NCI-H82 treated with DMSO at 0.1 percent for 48 hours (cell line): Measurements from ENCODE around the gene KCNH3.
"Not testable (repeated sequence)": the region's sequence is repeated elsewhere in the genome, so short reads cannot be mapped to it uniquely, and the experiment has no call there.

ENCODE experiments used
- DNase-seq: peaks from one replicate; lab custom pipeline; 2025; ENCODE audit not compliant: unreplicated experiment; lab: John Stamatoyannopoulos, UW

Gene KCNH3

DNA sequence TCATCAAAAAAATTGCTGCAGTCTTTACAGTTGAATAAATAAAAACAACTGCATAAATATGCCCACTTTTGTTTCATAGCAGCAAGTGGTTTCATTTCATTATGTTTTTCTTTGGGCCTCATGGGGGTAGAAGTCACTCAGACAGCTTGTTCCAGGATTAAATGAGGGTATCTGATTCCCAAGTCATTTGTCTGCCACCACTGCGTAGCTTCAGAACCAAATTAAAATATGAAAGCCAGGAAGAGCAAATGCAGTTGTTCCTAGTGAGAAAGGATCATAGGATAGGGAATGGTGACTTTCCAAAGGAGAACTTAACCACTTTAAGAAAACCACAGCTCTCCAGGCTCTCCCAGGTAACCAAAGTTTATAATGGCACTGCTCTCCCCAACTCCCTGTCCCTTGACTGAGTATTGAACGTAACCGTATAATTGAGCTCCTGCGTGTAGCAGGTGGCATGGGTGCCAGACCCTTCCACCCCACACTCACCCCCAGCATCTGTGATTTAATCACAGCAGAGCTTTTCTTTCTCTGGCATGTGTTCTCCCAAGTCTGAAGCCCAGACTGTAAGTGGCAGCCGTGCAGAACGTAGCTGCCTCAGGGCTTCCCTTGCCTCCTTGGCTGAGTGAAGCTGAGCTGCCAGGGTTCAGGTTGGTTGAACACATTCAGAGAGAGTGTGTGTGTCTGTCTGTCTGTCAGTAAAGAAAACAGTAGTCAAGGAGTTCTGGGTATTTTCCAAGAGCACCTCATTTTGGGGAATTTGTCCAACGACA is 11.3 kb upstream of the KCNH3 start:
- no peak for DNase-seq

DNA sequence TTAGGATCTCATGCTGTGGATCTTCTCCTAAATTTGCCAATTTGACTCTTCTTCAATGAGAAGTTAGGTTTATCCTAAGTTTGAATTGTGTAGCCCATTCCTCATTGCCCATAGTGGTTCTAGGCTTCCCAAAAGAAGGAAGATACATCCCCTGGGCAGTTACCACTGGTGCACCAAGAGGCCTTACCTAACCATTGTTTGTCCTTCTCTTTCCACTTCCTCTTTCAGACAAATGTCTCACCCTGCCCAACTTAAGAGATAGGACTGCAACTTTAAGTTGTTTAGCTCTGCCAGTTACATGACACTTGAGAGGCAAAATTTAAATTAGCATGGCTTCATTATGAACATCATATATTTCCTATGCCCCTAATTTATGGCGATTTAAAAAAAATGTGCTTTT is 9.4 kb upstream of the KCNH3 start:
- DNase-seq: no peak

DNA sequence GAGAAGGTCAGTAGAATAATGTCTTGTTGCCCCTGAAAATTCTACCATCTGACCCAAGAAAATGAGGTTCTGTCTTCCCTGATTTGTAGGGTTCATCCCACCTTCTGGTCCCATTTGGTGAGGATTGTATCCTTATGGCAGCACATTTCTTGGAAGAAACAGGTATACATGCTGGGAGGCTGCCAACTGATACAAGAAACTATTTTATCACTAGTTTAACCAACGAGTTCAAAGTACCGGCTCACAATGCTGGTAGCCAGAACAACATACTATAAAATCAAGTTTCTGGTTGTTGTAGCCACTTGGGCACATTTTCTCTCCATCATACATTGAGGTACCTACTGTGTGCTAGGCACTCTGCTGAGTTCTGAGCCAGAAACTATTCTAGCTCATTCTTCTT is 7.1 kb upstream of the KCNH3 start:
- DNase-seq: no peak

DNA sequence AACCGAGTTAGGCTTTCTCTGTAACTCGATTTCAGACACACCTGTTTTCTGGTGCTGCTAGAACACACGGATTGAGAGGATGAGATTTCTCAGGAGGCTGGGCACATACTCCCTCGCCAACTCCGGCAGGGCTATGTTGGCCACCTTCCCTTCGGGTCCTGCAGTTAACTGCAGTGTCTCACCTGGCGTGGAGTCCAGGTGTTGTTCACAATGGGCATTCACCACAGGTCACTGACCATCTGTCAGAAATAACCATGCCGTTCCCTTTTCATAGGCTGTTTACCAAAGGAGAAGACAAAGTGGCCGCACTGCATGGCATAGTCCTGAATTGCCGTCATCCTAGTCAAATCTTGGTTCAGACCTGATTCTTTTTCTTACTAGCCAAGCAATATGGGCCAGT is 5.5 kb upstream of the KCNH3 start:
- DNase-seq: no peak

DNA sequence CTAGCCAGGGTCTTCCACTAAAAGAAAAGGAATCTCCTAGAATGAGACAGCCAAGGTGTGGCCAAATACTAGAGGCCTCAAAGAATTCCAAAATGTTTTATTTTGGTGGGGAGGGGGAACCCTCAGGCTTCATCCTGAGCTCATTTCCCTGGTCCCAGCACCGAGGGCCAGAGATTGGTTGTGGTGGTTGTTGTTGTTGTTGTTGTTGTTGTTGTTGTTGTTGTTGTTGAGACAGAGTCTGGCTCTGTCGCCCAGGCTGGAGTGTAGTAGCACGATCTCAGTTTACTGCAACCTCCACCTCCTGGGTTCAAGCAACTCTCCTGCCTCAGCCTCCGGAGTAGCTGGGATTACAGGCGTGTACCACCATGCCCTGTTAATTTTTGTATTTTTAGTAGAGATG is 4.7 kb upstream of the KCNH3 start:
- not testable (repeated sequence) for DNase-seq

DNA sequence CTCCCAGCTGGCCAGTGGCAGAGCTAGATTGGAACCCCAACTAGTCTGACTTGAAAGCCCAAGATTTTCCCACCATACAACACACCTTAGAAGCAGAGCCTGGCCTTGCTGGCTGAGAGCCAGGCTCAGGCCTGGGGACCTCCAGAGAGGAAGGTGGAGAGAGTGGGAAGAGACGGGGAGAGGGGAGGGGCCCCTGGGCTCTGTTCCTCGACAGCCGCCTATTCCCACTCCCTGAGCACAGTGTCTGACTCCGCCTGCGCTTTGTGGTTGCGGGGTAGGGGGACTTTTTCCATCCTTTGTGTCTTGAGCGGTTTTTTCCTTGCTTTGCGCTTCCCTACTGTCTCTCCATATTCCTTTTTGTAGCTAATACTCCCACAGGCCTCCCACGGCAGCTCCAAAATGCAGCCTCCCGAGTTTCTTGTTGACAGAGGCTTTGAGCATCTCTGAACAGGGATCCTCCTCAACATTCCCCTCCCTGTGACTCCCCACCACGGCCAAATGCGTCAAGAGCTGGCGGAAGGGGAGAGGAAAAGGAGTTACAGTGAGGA is 4.0 kb upstream of the KCNH3 start:
- DNase-seq: no peak

DNA sequence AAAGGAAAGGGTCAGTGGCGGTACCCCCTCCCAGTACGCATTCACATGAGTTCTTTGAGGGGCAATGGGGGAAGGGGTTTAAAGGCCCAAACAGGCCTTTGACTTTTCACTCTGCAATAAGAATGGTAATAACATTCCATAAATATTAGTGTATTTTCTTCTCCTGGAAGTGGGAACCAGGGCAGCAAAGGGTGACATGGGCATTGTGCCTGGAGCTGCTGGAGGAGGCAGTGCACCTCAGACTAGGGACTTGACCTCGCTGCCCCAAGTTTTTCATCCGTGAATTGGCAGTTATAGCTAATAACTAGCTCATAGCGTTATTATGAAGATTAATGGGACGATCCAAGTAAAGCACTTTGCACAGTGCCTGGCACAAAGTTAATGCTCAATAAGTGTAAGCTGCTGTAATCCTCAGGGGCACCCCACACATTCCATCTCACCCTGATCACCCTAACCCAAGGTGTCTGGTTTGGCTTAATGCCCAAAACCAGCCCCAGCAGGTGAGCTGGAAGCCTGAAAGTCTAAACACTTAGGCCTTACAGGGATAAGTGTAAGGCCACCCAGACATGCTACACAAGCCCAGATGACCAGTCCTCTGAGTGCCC is 2.8 kb upstream of the KCNH3 start:
- no peak for DNase-seq

DNA sequence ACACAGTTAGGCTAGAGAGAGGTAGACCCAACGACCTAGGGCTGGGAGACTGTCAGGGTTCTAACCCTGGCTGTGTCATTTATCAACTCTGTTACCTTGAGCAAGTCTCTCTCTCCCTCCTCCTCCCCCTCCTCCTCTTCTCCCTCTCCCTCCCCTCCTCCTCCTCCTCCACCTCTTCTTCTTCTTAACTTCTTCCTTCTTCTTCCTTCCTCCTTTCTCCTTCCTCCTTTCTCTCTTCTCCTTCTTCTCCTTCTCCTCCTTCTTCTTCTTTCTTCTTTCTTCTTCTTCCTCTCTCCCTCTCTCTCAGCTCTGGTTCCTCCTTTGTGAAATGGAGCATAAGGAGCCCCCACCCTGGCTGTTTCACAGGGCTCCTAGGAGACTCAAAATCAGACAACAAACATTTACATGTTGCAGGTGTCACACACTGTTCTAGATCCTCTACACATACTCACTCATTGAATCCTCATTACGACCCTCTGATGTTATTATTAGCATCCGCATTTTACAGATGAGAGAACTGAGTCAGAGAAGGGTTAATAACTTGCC is 2.2 kb upstream of the KCNH3 start:
- DNase-seq: no peak

DNA sequence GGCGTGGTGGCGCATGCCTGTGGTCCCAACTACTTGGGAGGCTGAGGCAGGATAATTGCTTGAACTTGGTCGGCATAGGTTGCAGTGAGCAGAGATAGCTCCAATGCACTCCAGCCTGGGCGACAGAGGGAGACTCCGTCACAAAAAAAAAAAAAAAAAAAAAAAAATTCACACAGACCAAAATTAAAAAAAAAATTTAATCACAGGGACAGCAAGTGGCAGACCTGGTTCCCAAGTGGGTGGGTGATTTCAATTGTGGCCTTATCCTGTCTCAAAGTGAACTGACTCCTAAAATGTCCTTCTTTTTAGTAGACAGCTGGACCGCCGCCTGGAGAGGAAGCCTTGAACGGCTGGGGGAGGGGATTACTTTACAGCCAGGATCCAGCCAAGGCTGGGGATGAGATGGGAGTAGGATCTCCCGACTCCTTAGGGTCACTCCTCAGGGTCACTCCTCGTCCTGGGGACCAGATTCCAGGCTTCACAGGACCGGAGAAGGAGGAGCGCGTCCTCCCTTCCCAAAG is 1.5 kb upstream of the KCNH3 start:
- DNase-seq: no peak

DNA sequence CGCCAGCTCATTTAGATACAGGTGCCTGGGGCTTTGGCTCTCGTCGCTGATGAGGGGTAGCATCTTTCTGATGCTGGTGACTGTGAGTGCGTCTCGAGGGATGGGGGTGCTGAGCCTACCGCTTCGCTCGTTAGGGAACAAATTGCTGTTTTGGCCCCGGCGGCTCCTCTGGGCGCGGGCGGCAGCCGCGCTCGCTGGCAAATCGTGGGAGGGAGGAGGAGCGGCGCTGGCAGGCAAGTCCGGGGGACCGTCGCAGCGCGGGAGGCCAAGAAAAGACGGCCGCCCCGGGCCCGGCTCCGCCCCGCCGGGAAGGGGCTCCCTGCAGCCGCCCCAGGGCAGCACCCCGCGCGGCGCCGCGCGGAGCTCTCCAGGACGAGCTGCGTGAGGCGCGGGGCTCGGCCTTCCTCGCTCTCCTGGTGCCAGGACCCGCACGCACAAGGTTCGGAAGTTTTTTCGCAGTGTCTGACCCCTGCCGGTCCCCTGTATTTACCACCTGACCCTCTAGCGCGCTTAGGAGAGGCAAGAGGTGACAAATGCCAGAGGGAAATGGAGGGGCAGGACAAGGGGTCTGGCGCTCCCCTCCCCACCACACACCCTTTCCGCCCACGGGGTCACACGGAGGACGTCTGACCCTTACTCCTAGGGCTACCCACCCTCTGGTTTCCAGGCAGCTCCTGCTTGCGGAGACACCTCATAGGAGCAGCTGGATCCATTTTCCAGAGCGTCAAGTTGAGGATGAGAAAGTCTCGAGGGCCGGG is 899 bp upstream of the KCNH3 start:
- no peak for DNase-seq

DNA sequence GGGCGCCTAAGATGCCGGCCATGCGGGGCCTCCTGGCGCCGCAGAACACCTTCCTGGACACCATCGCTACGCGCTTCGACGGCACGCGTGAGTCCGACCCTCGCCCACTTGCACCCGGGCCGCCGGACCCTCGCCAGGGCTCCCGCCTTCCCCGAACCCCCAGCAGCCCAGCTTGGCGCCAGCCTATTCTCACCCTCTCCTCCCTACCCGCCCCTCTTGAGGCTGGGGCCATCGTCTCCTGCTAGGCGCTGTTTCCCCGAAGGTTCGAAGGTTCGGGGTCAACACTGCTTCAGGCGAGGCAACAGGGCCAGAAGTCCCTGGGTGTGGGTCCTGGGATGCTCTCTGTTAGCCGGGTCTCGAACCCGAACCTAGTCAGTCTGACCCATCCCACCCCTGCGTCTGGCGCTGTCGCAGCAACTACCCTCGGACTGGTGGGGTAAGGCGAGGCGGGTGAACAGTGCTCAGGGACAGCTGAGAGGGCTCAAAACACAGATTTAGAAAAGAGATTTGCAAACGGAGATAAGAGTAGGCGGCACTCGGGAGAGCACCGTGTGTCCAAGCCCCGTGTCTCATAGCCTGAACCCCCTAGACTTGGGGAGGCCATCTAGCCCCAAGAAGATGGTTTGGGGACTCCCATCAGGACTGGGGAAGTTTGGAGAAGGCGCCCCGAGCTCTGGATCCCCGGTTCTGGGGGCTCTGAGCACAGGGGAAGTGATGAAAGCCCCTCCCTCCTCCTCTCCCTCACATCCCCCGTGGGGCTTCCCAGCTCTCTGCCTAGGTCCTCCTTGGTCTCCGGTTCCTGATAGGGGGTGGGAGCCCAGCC is 787 bp downstream of the KCNH3 start:
- no peak for DNase-seq

DNA sequence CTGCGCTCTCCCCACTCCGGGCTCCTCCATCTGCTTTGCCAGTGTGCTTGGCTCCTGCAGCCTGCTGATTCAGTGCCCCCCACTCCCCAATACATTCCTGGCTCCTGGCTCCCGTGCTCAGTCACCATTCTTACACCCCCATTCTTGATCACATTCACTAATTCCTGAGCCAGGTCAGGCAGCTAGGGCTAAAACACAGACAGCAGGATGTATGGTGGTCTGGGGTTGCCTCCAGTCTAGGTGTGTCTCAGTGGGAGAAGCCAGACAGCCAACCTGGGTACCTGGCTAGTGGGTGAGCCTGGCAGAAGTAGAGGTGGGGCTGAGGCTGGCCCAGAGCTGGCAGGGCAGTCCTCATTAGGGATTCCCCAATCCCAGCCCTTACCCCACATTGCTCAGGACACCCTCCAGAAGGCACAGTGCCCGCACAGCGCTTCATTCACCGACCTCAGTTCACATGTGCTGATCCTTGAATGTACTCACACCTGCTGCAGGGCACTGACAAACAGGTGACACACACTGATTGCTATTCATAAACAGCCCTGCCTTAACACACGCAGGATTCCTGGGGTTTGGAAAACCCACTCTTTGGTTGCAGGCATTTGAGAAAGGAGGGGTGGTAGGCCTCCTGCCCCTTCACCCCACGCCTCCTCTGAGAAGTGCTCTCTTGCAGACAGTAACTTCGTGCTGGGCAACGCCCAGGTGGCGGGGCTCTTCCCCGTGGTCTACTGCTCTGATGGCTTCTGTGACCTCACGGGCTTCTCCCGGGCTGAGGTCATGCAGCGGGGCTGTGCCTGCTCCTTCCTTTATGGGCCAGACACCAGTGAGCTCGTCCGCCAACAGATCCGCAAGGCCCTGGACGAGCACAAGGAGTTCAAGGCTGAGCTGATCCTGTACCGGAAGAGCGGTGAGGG is 1.7 kb downstream of the KCNH3 start:
- no peak for DNase-seq

DNA sequence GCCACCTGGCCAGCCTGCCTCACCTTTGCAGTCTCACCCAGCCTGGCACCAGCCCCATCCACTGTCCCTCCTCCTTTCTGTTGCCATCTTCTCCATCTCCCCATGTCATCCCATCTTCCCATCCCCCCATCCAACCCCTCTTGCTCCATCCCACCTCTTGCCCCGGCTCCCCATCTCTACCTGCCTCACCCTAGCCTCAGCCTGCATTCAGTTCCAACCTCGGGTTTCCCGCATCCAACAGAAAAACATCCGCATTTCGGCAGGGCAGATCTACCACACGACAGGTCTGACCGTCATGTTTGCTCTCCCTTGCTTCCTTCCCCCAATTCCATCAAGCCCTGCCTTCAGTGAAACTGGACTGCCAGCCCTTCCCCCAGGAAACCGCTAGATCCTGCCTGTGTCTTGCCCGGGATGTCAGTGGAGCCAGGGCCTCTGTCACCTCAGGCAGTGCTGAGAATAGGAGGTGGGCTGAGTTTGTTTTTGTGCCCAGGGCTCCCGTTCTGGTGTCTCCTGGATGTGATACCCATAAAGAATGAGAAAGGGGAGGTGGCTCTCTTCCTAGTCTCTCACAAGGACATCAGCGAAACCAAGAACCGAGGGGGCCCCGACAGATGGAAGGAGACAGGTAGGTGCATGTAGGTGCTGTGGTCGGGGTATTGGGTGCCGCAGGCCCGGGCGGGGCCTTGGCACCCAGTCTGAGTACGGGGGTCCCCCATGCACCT is 2.5 kb downstream of the KCNH3 start:
- no peak for DNase-seq

DNA sequence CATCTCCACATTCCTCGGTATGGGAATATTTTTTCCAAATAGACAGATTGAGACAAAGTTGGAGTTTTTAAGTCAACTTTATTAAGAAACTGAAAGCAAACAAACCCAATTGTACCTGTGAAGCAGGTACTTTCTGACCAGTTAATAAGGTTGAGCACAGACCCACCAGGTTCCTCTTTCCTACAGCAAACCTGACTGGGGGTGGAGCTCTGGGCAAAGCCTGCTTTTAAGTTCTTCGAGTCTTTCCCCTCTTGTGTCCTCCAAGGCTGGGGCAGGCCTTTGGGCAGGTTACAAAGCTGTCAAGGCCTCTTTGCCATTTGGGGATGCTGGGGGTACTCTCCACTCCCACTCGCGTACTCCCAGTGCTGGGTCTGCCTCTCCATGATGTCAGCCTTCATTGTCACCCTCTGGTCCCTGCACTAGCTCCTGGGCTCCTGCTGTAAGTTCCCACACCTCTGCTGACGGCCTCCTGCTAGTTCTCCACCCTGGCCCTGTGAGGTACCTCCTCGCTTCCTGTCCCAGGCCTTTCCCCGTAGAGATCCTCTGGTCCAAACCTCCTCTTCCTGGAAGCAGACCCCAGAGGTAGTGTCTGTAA is 3.2 kb downstream of the KCNH3 start:
- DNase-seq: no peak

DNA sequence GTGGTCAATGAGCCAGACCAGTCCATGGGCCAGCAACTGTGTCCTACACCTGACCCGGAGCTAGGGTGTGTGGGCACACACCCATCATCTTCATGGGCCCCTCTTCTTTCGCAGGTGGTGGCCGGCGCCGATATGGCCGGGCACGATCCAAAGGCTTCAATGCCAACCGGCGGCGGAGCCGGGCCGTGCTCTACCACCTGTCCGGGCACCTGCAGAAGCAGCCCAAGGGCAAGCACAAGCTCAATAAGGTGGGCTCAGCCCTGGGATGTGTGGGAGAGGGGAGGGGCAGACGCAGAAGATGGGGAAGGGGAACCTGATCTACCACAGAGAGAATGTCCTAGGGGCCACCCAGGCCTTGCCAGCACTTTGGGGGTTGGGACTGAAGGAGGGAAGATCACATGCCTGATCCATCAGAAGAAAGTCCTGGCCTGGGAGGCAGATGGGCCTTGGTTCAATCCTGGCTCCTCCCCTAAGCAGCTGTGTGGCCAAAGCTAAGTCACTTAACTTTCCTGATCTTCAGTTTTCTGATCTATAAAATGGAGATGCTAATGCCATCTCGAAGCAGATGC is 3.8 kb downstream of the KCNH3 start:
- DNase-seq: no peak

DNA sequence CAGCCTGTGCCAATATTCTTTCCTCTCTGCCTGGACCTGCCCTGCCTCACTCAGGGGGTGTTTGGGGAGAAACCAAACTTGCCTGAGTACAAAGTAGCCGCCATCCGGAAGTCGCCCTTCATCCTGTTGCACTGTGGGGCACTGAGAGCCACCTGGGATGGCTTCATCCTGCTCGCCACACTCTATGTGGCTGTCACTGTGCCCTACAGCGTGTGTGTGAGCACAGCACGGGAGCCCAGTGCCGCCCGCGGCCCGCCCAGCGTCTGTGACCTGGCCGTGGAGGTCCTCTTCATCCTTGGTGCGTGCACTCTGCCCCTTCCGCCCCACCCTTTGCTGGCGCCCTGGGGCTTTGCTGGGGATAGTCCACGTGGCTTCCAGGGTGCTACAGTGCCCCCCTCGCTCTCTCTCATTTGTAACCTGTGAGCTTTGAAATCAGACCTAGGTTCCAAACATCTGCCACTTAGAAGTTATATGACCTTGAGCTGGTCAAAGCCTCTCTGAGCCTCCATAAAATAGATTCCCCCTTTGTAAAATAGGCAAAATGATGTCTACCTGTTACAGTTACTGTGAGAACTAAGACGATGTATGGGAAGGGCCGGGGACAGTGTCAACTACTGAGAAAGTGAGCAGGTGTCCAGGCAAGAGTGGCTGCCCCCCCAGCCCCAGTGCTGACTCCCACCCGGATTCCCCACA is 4.5 kb downstream of the KCNH3 start:
- no peak for DNase-seq
